Nucleus accumbens (tissue), 56 donors: Measurements from ENCODE around the gene CELF2.

ENCODE experiments used
- DNase-seq, 56 donors: peaks; one replicate each; lab custom pipeline; 2025; lab: John Stamatoyannopoulos, UW

The CELF2 gene

DNA sequence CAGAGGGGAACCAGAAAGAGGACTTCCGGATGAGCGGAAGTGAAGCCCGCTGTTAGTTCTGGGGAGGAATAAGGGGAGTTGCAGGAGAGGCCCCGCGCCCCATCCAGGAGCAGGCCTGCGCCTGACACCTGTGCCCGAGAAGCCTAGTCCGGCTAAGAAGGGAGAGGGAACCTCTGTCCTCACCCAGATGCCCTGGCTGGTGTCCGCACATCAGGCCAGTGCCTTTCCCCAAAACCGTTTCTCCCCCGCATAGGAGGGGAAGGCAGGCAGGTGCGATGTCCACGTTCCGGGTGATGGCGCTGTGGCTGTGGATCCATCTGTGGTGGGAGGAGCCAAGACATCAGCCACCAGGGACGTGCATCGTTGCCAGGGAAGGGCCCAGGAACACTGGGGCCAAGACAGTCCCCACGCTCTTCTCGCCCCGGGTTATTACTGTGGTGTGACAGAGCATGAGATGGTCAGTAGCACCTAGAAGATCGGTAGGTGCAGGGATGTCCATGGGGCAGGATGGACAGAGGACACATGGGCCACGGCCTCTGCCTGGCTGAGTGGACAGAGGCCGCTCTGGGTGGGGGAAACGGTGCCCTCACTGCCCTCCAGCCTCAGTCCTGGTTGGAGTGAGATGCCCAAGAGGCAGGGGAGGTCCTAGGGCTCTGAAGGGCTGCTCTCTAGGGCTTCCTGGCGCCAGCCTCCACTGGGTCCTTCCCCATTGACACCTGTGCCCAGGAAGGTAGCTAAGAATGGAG is 262.7 kb downstream of the CELF2 start:
- DNase-seq = no peak

DNA sequence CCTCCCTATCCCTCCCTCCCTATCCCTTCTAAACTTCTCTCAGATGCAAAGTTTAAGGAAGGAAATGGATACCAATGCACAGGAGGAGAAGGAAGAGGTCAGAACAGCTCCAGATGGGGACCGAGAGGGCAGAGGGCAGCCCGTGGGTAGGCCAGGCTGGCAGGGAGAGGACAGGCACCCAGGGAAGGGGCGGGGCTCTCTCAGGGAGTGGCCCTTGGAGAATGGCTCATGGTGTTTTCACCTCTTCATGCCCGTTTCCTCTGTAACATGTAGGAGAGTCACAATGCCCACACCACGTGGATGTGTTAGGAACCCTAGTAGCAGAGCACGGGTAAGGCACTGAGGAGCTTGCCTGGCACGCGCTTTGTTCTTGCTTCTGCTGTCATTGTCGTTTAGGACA is 264.5 kb downstream of the CELF2 start:
- DNase-seq = no peak

DNA sequence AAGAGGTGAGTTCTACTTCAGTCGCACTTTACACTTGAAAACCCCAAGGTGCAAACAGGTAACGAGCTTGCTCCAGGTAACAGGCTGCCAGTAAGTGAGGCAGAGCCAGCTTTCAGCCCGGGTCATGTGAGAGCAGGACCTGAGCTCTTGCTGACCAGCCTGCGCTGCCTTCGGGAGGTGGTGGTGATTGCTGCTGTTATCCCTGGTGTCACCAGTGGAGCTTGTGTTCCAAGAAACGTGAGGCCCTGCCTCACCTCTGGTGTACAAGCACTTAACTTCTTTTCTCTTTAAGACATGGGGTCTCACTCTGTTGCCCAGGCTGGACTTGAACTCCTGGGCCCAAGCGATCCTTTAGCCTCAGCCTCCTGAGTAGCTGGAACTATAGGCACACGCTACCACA is 265.0 kb downstream of the CELF2 start:
- DNase-seq = no peak

DNA sequence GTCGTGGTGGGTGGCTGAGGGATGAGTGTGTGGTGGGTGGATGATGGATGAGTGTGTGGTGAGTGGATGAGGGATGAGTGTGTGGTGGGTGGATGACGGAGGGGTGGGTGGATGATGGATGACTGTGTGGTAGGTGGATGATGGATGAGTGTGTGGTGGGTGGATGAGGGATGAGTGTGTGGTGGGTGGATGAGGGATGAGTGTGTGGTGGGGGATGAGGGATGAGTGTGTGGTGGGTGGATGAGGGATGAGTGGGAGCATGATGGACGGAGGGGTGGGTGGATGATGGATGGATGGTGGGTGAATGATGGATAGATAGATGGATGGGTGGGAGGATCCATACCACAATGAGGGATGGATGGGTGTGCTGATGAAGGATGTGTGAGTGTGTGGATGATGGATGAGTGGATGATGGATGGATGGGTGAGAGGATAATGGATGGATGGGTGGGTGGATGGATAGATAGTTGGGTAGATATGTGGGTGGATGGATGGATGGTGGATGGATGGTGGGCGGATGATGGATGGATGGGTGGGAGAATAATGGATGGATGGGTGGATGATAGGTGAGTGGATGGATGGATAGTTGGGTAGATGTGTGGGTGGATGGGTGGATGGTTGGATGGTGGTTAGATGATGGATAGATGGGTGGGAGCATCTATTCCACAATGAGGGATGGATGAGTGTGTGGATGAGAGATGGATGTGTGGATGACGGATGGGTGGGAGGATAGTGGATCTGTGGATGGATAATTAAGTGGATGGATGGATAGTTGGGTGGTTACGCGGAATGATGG is 266.8 kb downstream of the CELF2 start:
- DNase-seq = peak in 2 of 56 donors; percentile 20 to 40

GRCh38 chr10:11285171-11285570 is 267.5 kb downstream of the CELF2 start:
- DNase-seq = no peak

GRCh38 chr10:11286261-11286852 is 268.7 kb downstream of the CELF2 start:
- no peak for DNase-seq

DNA sequence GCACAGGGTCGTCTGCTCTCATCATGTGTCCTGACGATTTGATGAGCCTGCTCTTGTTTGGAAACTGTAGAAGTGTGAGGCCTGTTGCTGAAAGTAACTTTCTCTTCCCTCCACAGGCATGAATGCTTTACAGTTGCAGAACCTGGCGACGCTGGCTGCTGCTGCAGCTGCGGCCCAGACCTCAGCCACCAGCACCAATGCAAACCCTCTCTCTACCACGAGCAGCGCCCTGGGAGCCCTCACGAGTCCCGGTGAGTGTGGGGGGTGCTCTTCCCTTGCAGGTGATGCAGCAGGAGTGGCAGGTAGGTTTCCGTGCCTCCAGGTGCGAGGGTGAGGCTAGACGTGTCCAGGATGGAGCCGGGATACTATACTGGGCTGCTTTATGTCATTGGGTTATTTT is 270.6 kb downstream of the CELF2 start:
- DNase-seq = no peak

GRCh38 chr10:11290156-11290890 is 272.7 kb downstream of the CELF2 start:
- DNase-seq = no peak

DNA sequence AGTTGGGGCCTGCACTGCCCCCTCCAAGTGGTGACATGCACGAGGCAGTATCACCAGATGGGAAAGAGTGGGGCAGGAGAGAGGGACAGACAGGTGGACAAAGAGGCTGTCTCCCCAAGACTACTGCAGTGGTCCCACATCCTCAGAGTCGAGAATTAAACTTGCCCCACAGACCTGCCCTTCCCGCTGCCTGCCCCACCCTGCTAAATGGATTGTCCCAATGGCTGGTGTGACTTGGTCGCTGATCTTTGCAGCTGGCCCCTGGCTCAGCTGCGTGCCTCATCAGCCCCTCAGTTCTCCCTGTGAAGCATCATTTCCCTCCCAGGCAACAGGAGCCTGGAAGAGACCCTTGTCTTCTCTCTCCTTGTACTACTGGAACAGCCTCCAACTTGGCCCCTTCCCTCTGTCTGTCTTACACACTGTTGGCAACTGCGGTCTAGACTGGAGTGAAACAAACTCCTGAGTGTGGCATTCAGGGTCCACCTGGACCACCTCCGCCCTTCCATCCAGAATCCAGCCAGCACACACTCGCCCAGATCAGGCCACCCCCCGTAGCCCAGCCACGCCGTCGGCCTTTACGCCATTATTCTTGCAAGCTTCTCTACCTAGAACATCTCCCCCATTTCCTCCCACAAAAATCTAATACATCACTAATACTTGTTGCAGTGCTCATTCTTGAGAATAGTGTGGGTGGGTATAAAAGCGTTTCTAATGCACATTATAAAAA is 275.1 kb downstream of the CELF2 start:
- no peak for DNase-seq

- no peak for DNase-seq
Observed at GRCh38 chr10:11293332-11293731, 275.7 kb downstream of the CELF2 start.

DNA sequence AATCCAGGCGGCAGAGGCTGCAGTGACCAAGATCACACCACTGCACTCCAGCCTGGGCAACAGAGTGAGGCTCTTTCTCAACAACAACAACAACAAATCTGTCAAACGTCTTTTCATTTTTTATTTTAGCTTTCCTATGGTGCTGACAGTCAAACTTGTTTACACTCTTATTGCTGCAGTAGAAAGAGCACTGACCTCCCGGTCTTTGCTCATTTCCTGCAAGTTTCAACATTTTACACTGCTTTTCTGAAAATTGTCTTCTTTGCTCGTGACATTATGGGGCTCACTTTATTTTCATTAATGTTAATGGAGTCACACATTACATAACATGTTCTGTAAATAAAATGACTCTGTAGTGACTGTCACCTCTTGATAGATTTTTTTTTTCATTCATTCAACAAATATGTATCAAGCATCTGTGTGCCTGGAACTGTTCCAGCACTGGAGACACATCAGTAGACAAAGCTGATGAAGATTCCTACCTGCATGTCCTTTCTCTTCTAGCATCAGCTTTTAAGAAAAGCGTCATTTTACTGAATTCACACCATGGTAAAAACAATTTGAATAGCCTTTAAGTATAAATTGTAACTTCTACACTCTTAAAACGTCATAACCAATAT is 277.3 kb downstream of the CELF2 start:
- DNase-seq = no peak

- DNase-seq = no peak
Observed at GRCh38 chr10:11295492-11295891, 277.8 kb downstream of the CELF2 start.

DNA sequence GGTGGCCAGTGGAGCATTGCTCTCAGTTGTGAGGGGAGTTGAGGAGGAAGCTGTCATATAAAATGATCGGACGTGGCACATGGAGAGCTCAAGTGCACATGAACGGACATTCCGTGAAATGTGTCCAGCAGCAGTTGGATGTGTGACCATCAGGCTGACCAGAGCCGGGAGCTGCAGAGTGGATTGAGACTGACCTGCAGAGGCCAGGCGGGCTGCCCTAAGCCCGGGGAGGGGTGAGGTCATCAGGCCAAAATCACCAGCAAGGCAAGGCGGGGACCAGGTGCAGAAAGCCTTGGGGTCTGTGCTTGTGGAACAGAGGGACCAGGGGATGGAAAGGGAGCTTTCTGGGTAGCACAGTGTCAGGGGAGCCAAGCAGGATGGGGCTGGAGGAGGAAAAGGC is 279.5 kb downstream of the CELF2 start:
- DNase-seq = no peak

DNA sequence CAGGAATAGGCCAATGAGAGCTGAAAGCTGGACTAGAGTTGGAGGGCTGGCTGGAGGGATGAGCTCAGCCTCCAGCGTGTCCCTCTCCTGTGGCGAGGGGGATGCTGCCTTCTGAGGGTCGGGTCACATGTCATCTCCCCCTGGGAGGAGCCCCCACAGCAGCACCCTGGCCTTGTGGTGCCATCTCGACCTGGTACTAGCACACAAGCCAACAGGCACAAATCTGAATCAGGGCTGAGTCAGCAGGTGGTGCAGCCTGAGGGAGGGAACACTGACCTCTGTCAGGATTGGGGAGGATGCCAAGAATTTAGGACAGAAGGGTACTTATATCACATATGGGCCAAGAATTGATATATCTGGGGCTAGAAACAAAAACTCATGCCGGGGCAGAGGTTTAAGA is 280.4 kb downstream of the CELF2 start:
- no peak for DNase-seq

DNA sequence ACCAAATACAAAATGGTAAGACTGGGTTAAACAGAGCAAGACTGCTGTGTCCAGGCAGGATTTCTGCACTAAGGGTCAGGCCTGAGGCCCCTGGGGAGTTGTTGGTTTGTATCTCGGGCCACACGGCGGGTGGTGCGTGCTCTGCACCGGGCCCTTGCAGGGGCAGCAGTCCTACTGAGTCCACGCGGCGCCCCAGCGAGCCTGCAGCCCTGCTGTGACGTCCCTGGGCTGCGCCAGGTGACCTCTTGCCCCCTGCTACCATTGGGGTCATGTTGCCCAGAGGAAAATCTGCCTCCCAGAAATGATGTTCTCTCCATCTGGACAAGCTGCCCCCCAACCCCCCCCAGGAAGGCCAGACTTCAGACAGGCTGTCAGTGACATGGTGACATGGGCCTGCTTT is 281.5 kb downstream of the CELF2 start:
- DNase-seq = no peak

DNA sequence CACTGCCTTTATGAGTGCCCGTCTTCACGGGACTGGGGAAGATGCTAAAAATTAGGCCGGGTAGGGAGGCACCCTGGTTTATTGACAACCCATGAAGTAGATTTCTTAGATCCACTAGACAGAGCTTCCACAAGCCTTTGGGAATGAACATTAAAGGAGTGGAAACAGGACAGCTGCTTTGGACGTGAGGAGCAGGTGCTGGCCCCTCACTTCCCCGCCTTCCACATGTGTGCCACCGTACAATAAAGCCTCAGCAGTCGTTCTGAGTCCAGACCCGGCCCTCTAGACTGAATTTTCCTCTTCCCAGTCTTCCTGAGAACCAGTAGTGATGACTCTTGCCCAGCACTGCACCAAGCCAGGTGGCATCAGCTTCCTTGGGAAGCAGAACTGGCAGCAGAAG is 282.4 kb downstream of the CELF2 start:
- no peak for DNase-seq

DNA sequence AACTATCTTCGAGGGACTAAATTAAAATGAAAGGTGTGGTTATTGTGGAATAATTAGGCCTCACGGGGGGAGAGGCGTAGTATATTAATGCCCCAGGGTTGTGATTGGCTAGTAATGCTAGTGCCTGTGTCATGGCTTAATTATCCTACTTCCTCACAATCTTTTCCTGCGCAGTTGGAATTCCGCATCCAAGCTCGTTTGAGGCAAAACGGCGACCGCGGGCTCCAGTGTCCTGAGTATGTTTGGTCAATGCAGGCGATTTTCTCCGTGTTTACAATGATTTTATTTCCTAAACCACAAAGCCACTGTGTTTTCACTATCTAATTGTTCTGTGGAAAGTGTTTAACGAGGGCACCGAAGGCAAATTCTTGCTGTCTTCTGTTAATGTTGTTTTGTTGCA is 282.9 kb downstream of the CELF2 start:
- DNase-seq = no peak

DNA sequence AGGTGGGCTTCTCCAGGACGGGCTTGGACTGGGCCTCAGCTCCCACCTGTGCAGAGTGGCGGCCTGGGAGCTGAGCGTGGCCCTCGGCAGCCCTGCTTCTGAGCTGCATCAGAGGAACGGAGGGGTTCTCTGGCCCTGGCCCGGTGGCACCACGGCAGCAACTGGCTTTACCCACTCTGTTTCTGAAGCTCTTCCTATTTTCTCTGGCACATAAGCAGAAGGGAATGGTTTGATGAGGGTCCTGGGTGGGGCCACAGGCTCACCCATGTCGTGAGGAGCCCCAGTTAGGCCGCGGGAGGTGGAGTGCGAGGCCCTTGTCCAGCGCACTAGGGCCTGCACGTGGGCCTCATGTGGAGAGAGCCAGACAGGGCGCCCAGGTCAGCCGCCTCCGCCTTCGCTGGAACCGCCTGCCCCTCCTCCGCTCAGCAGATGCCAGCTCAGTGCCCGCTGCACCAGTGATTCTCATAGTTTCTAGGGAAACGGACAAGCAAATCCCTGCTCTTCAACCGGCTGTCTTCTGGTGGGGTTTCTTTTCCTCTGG is 284.0 kb downstream of the CELF2 start:
- DNase-seq = no peak

- no peak for DNase-seq
Observed at GRCh38 chr10:11302181-11302580, 284.5 kb downstream of the CELF2 start.
